HCT116 (cell line): Measurements from ENCODE around the gene NPVF. TPM values are rescaled to one million over a fixed set of nuclear protein-coding genes. Genes with fewer than 3 reads are reported as not detected.

ENCODE experiments used
- SP1 ChIP-seq: IDR thresholded peaks from 2 replicates; pipeline ENCODE4 v1.6.1; 2012; ENCODE audit warnings: low read depth
- TCF7L2 ChIP-seq: IDR thresholded peaks from 2 replicates; pipeline ENCODE4 v1.7.0; 2011; ENCODE audit warnings: borderline replicate concordance, inconsistent platforms; ENCODE audit not compliant: insufficient read depth, insufficient read length; ENCODE audit errors: extremely low read depth
- total RNA-seq: library from RNA; stranded (reverse); gene quantifications from one replicate; pipeline ENCODE4 v1.2.1, GENCODE V29; 2021; ENCODE audit not compliant: unreplicated experiment
- TF ChIP-seq, protein P1 (sequence below): IDR thresholded peaks from 2 replicates; pipeline ENCODE4 v1.6.1; 2011; ENCODE audit warnings: mild to moderate bottlenecking, low read length, moderate library complexity; ENCODE audit not compliant: insufficient replicate concordance; ENCODE audit errors: extremely low read depth
- TF ChIP-seq, protein P2 (sequence below): IDR thresholded peaks from 2 replicates; pipeline ENCODE4 v1.6.1; 2012; ENCODE audit warnings: low read depth
- TF ChIP-seq, protein P3 (sequence below), 3 experiments: fragments of 200-600 bp in 1 of 3; sonication (generic) in 1 of 3; IDR thresholded peaks in 2 of 3; conservative IDR thresholded peaks in 1 of 3; 2 replicates each; pipeline ENCODE4 v1.5.1; 2012 to 2017; ENCODE audit warnings: low read depth in 2 of 3, low read length in 2 of 3, antibody characterized with exemption in 1 of 3, borderline replicate concordance in 1 of 3, control low read depth in 1 of 3, mild to moderate bottlenecking in 1 of 3, mixed read lengths in 1 of 3, mixed run types in 1 of 3, moderate library complexity in 1 of 3; ENCODE audit not compliant: insufficient read depth in 1 of 3

Gene NPVF
- total RNA-seq, 1 experiment from 2014 or later: not detected

DNA sequence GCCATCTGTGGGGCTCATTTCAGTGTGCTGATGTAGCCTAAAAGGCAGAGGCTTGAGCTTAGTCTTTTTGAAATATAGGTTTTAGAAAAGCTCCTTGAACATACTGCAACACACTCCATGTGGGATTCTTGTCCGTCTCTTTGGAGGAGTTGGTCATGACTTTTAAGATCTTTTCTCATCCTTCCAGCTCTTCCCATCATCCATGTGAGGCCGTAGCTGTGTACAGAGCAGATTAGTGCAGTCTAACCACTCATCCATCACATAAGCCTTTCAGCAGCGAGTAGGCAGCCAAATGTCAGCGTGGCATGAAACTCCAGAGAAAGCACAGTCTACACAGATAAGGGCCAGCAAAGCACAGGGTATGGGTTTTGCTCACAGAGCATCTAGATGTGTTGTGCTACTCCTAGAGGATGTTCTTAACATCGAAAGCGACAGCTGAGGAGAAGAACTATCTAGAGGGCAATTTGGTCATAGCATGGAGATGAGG, 28.1 kb upstream of the NPVF start (continued):
- TF ChIP-seq, protein P1, sequence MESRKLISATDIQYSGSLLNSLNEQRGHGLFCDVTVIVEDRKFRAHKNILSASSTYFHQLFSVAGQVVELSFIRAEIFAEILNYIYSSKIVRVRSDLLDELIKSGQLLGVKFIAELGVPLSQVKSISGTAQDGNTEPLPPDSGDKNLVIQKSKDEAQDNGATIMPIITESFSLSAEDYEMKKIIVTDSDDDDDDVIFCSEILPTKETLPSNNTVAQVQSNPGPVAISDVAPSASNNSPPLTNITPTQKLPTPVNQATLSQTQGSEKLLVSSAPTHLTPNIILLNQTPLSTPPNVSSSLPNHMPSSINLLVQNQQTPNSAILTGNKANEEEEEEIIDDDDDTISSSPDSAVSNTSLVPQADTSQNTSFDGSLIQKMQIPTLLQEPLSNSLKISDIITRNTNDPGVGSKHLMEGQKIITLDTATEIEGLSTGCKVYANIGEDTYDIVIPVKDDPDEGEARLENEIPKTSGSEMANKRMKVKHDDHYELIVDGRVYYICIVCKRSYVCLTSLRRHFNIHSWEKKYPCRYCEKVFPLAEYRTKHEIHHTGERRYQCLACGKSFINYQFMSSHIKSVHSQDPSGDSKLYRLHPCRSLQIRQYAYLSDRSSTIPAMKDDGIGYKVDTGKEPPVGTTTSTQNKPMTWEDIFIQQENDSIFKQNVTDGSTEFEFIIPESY: no peak
- TF ChIP-seq TCF7L2 (no peak), SP1 (no peak)
- TF ChIP-seq, protein P2, sequence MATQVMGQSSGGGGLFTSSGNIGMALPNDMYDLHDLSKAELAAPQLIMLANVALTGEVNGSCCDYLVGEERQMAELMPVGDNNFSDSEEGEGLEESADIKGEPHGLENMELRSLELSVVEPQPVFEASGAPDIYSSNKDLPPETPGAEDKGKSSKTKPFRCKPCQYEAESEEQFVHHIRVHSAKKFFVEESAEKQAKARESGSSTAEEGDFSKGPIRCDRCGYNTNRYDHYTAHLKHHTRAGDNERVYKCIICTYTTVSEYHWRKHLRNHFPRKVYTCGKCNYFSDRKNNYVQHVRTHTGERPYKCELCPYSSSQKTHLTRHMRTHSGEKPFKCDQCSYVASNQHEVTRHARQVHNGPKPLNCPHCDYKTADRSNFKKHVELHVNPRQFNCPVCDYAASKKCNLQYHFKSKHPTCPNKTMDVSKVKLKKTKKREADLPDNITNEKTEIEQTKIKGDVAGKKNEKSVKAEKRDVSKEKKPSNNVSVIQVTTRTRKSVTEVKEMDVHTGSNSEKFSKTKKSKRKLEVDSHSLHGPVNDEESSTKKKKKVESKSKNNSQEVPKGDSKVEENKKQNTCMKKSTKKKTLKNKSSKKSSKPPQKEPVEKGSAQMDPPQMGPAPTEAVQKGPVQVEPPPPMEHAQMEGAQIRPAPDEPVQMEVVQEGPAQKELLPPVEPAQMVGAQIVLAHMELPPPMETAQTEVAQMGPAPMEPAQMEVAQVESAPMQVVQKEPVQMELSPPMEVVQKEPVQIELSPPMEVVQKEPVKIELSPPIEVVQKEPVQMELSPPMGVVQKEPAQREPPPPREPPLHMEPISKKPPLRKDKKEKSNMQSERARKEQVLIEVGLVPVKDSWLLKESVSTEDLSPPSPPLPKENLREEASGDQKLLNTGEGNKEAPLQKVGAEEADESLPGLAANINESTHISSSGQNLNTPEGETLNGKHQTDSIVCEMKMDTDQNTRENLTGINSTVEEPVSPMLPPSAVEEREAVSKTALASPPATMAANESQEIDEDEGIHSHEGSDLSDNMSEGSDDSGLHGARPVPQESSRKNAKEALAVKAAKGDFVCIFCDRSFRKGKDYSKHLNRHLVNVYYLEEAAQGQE: no peak
- TF ChIP-seq, protein P3, sequence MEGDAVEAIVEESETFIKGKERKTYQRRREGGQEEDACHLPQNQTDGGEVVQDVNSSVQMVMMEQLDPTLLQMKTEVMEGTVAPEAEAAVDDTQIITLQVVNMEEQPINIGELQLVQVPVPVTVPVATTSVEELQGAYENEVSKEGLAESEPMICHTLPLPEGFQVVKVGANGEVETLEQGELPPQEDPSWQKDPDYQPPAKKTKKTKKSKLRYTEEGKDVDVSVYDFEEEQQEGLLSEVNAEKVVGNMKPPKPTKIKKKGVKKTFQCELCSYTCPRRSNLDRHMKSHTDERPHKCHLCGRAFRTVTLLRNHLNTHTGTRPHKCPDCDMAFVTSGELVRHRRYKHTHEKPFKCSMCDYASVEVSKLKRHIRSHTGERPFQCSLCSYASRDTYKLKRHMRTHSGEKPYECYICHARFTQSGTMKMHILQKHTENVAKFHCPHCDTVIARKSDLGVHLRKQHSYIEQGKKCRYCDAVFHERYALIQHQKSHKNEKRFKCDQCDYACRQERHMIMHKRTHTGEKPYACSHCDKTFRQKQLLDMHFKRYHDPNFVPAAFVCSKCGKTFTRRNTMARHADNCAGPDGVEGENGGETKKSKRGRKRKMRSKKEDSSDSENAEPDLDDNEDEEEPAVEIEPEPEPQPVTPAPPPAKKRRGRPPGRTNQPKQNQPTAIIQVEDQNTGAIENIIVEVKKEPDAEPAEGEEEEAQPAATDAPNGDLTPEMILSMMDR (IDR thresholded peaks at IDR 0.05 in 2 of 3, conservative IDR thresholded peaks at IDR 0.05 in 1 of 3; ENCODE audit: borderline replicate concordance in 1 of 3, insufficient read depth in 1 of 3, low read depth in 2 of 3, low read length in 2 of 3): no peak
